HG03354 (cell line): ENCODE data around the gene AQP9.
"Not testable (repeated sequence)": the region's sequence is repeated elsewhere in the genome, so short reads cannot be mapped to it uniquely, and the experiment has no call there.

Source experiments
- ATAC-seq: cut with Tn5 transposase; IDR thresholded peaks from one replicate; pipeline ENCODE4 v1.9.1; 2021; ENCODE audit warnings: mild to moderate bottlenecking; ENCODE audit not compliant: unreplicated experiment, poor library complexity, severe bottlenecking

The AQP9 gene

GRCh38 chr15:58138106-58138505, at the start of gene AQP9:
Gene AQP9 (plus strand): TSS chr15:58138381. CDS start chr15:58138566, 185 bp downstream.
- ATAC-seq, result no peak

- ATAC-seq, result no peak
Measured at GRCh38 chr15:58095415-58095814, 42.8 kb upstream of the AQP9 start.

GRCh38 chr15:58096529-58097084, 41.6 kb upstream of the AQP9 start:
- no peak for ATAC-seq

GRCh38 chr15:58103482-58103881, 34.7 kb upstream of the AQP9 start:
- ATAC-seq, result no peak

- no peak for ATAC-seq
Measured at GRCh38 chr15:58108117-58108516, 30.1 kb upstream of the AQP9 start.

GRCh38 chr15:58109419-58109818, 28.8 kb upstream of the AQP9 start:
- ATAC-seq, result no peak

GRCh38 chr15:58110999-58111717, 27.0 kb upstream of the AQP9 start:
- no peak for ATAC-seq

- no peak for ATAC-seq
Measured at GRCh38 chr15:58111718-58112104, 26.5 kb upstream of the AQP9 start.

- not testable (repeated sequence) for ATAC-seq
Measured at GRCh38 chr15:58113358-58113757, 24.8 kb upstream of the AQP9 start.

GRCh38 chr15:58114388-58114787, 23.8 kb upstream of the AQP9 start:
- no peak for ATAC-seq

- no peak for ATAC-seq
Measured at GRCh38 chr15:58114812-58115211, 23.4 kb upstream of the AQP9 start.

GRCh38 chr15:58115692-58116091, 22.5 kb upstream of the AQP9 start:
- ATAC-seq, result no peak

GRCh38 chr15:58117619-58118018, 20.6 kb upstream of the AQP9 start:
- no peak for ATAC-seq

GRCh38 chr15:58118272-58118671, 19.9 kb upstream of the AQP9 start:
- no peak for ATAC-seq

GRCh38 chr15:58119016-58119415, 19.2 kb upstream of the AQP9 start:
- no peak for ATAC-seq

- no peak for ATAC-seq
Measured at GRCh38 chr15:58124585-58124984, 13.6 kb upstream of the AQP9 start.

- ATAC-seq, result no peak
Measured at GRCh38 chr15:58125333-58125732, 12.8 kb upstream of the AQP9 start.

GRCh38 chr15:58134886-58135285, 3.3 kb upstream of the AQP9 start:
- no peak for ATAC-seq

GRCh38 chr15:58135511-58136174, 2.5 kb upstream of the AQP9 start:
- no peak for ATAC-seq

GRCh38 chr15:58136731-58137130, 1.4 kb upstream of the AQP9 start:
- ATAC-seq, result no peak

GRCh38 chr15:58137686-58138085, 495 bp upstream of the AQP9 start:
- no peak for ATAC-seq
